ENCODE data around the gene ART4.
A peak's percentile ranks its signal among the peaks of the same experiment; 100 is the strongest.

ART4 gene

GRCh38 chr12:14810953-14811483, 32.3 kb downstream of the ART4 start:
- POLR2A ChIA-PET = no interaction called here
- CTCF ChIA-PET = interaction anchor here (1.0 to 1.2 kb wide), 3 partner anchors 12 to 21 kb away, joined by 3 read pairs; no protein-coding TSS in a partner anchor
- no peak for DNase-seq (ENCODE audit: extremely low spot score)
- peak; percentile 21 for TF ChIP-seq CTCF (IDR thresholded peaks at IDR 0.05; ENCODE audit: control extremely low read depth, extremely low read depth, low read depth, missing control alignments)

GRCh38 chr12:14810167-14810952, 33.0 kb downstream of the ART4 start:
- DNase-seq (ENCODE audit: extremely low spot score) = no peak
- TF ChIP-seq CTCF (IDR thresholded peaks at IDR 0.05; ENCODE audit: control extremely low read depth, extremely low read depth, low read depth, missing control alignments) = no peak
- ChIA-PET POLR2A (no interaction called here), CTCF (interaction anchor here (0.9 to 1.2 kb wide), 4 partner anchors 9 to 41 kb away, joined by 3 to 4 read pairs (median 3); no protein-coding TSS in a partner anchor)

- ChIA-PET POLR2A (interaction anchor here (0.6 to 1.0 kb wide), 4 partner anchors 11 to 33 kb away, joined by 3 to 12 read pairs (median 6); a partner anchor contains a TSS), CTCF (interaction anchor here (1.4 to 2.1 kb wide), 2 partner anchors 20 to 417 kb away, joined by 3 to 7 read pairs; partner anchors contain the start of gene RERG)
- no peak for DNase-seq (ENCODE audit: extremely low spot score)
- TF ChIP-seq CTCF (IDR thresholded peaks at IDR 0.05; ENCODE audit: control extremely low read depth, extremely low read depth, low read depth, missing control alignments) = no peak
Measured at GRCh38 chr12:14803830-14804160, 39.5 kb downstream of the ART4 start.

- no peak for TF ChIP-seq CTCF (IDR thresholded peaks at IDR 0.05; ENCODE audit: control extremely low read depth, extremely low read depth, low read depth, missing control alignments)
- peak; percentile 92 for DNase-seq (ENCODE audit: extremely low spot score)
- ChIA-PET POLR2A (interaction anchor here (0.6 to 1.0 kb wide), 5 partner anchors 10 to 33 kb away, joined by 3 to 12 read pairs (median 3); a partner anchor contains a TSS), CTCF (interaction anchor here (0.8 to 2.1 kb wide), 9 partner anchors 11 to 418 kb away, joined by 3 to 9 read pairs (median 4); partner anchors contain the start of genes RERG and SMCO3)
Measured at GRCh38 chr12:14803011-14803829, 40.1 kb downstream of the ART4 start, which contains the start of the genes C12orf60 and WBP11. Gene C12orf60, plus strand, starts transcription at chr12:14803670. Its CDS starts 19,266 bp downstream, at chr12:14822936. Gene WBP11, minus strand, starts transcription at chr12:14803478. Its CDS starts 2,095 bp downstream, at chr12:14801383.

GRCh38 chr12:14802721-14803010, 40.7 kb downstream of the ART4 start:
- ChIA-PET CTCF (interaction anchor here (0.8 to 2.1 kb wide), 9 partner anchors 12 to 419 kb away, joined by 3 to 9 read pairs (median 4); partner anchors contain the start of genes RERG and SMCO3), POLR2A (interaction anchor here (0.9 to 1.0 kb wide), 2 partner anchors 10 to 16 kb away, joined by 3 read pairs; no protein-coding TSS in a partner anchor)
- TF ChIP-seq CTCF (IDR thresholded peaks at IDR 0.05; ENCODE audit: control extremely low read depth, extremely low read depth, low read depth, missing control alignments) = no peak
- no peak for DNase-seq (ENCODE audit: extremely low spot score)

- POLR2A ChIA-PET = interaction anchor here (0.7 to 0.9 kb wide), 2 partner anchors 15 to 549 kb away, joined by 3 to 5 read pairs; no protein-coding TSS in a partner anchor
- TF ChIP-seq CTCF (IDR thresholded peaks at IDR 0.05; ENCODE audit: control extremely low read depth, extremely low read depth, low read depth, missing control alignments) = no peak
- DNase-seq (ENCODE audit: extremely low spot score) = no peak
- CTCF ChIA-PET = interaction anchor here (0.8 to 2.1 kb wide), 9 partner anchors 12 to 419 kb away, joined by 3 to 9 read pairs (median 4); partner anchors contain the start of genes RERG and SMCO3
Measured at GRCh38 chr12:14802247-14802646, 41.1 kb downstream of the ART4 start.
